HG02840 (cell line): Measurements from ENCODE around the gene SFI1.
"Not testable (repeated sequence)": the region's sequence is repeated elsewhere in the genome, so short reads cannot be mapped to it uniquely, and the experiment has no call there.

ENCODE experiments used
- ATAC-seq: cut with Tn5 transposase; IDR thresholded peaks from one replicate; pipeline ENCODE4 v1.9.1; 2021; ENCODE audit warnings: mild to moderate bottlenecking, moderate library complexity, moderate number of reproducible peaks; ENCODE audit not compliant: unreplicated experiment, low FRiP score

SFI1 gene

GRCh38 chr22:31491218-31491962, 4.9 kb upstream of the SFI1 start:
- no peak for ATAC-seq

GRCh38 chr22:31492151-31492550, 4.2 kb upstream of the SFI1 start:
- ATAC-seq = no peak

- not testable (repeated sequence) for ATAC-seq
Measured at GRCh38 chr22:31493355-31493754, 3.0 kb upstream of the SFI1 start.

GRCh38 chr22:31495343-31495742, 993 bp upstream of the SFI1 start:
- no peak for ATAC-seq

GRCh38 chr22:31496735-31497146, 405 bp downstream of the SFI1 start:
- ATAC-seq = peak; percentile 17

- ATAC-seq = no peak
Measured at GRCh38 chr22:31497148-31497938, 1.0 kb downstream of the SFI1 start.

- ATAC-seq = no peak
Measured at GRCh38 chr22:31501738-31502137, 5.4 kb downstream of the SFI1 start.

GRCh38 chr22:31503211-31503964, 7.1 kb downstream of the SFI1 start:
- ATAC-seq = no peak

GRCh38 chr22:31504282-31504681, 7.9 kb downstream of the SFI1 start:
- no peak for ATAC-seq

GRCh38 chr22:31507517-31507916, 11.2 kb downstream of the SFI1 start:
- not testable (repeated sequence) for ATAC-seq

GRCh38 chr22:31508536-31508935, 12.2 kb downstream of the SFI1 start:
- no peak for ATAC-seq

- no peak for ATAC-seq
Measured at GRCh38 chr22:31509061-31509762, 12.9 kb downstream of the SFI1 start.

GRCh38 chr22:31520051-31520450, 23.7 kb downstream of the SFI1 start:
- ATAC-seq = no peak

GRCh38 chr22:31524132-31524531, 27.8 kb downstream of the SFI1 start:
- not testable (repeated sequence) for ATAC-seq

GRCh38 chr22:31526270-31526669, 29.9 kb downstream of the SFI1 start:
- no peak for ATAC-seq

GRCh38 chr22:31530823-31531195, 34.5 kb downstream of the SFI1 start:
- ATAC-seq = no peak

- ATAC-seq = no peak
Measured at GRCh38 chr22:31532060-31532459, 35.7 kb downstream of the SFI1 start.

- no peak for ATAC-seq
Measured at GRCh38 chr22:31533374-31533773, 37.0 kb downstream of the SFI1 start.

GRCh38 chr22:31537019-31537535, 40.7 kb downstream of the SFI1 start:
- peak; percentile 47 for ATAC-seq

- no peak for ATAC-seq
Measured at GRCh38 chr22:31538815-31539214, 42.5 kb downstream of the SFI1 start.
